ENCODE data around the gene TMEM114.

Gene TMEM114

GRCh38 chr16:8589900-8590688, at the start of gene TMEM114:
TSS of gene TMEM114 (minus strand) at chr16:8590511. CDS start at chr16:8589838, 673 bp downstream.
- no peak for TF ChIP-seq CTCF (IDR thresholded peaks at IDR 0.05; ENCODE audit: low read depth, low read length, missing control alignments)
- no peak within 1 kb of the TSS for H3K4me3 ChIP-seq (ENCODE audit: low read depth, low read length)
- no peak for DNase-seq (ENCODE audit: low read depth)

- no peak for TF ChIP-seq CTCF (IDR thresholded peaks at IDR 0.05; ENCODE audit: low read depth, low read length, missing control alignments)
- H3K4me3 ChIP-seq (ENCODE audit: low read depth, low read length), result no peak overlapping the region
- DNase-seq (ENCODE audit: low read depth), result no peak
Measured at GRCh38 chr16:8639694-8640093, 49.4 kb upstream of the TMEM114 start.

- peak; percentile 34 for TF ChIP-seq CTCF (IDR thresholded peaks at IDR 0.05; ENCODE audit: low read depth, low read length, missing control alignments)
- H3K4me3 ChIP-seq (ENCODE audit: low read depth, low read length), result no peak overlapping the region
- no peak for DNase-seq (ENCODE audit: low read depth)
Measured at GRCh38 chr16:8634991-8635736, 44.9 kb upstream of the TMEM114 start.

GRCh38 chr16:8632675-8633182, 42.4 kb upstream of the TMEM114 start:
- no peak for DNase-seq (ENCODE audit: low read depth)
- no peak overlapping the region for H3K4me3 ChIP-seq (ENCODE audit: low read depth, low read length)
- no peak for TF ChIP-seq CTCF (IDR thresholded peaks at IDR 0.05; ENCODE audit: low read depth, low read length, missing control alignments)

- DNase-seq (ENCODE audit: low read depth), result no peak
- no peak for TF ChIP-seq CTCF (IDR thresholded peaks at IDR 0.05; ENCODE audit: low read depth, low read length, missing control alignments)
- H3K4me3 ChIP-seq (ENCODE audit: low read depth, low read length), result no peak overlapping the region
Measured at GRCh38 chr16:8631818-8632465, 41.6 kb upstream of the TMEM114 start.

- no peak for TF ChIP-seq CTCF (IDR thresholded peaks at IDR 0.05; ENCODE audit: low read depth, low read length, missing control alignments)
- H3K4me3 ChIP-seq (ENCODE audit: low read depth, low read length), result no peak overlapping the region
- no peak for DNase-seq (ENCODE audit: low read depth)
Measured at GRCh38 chr16:8631373-8631772, 41.1 kb upstream of the TMEM114 start.
